ENCODE measurements around the gene OTUD3. TPM values are rescaled to one million over a fixed set of nuclear protein-coding genes. Genes with fewer than 3 reads are reported as not detected.
"Not testable (repeated sequence)": the region's sequence is repeated elsewhere in the genome, so short reads cannot be mapped to it uniquely, and the experiment has no call there.

The OTUD3 gene
- total RNA-seq, 1 experiment from 2014 or later = 4.0 TPM

DNA sequence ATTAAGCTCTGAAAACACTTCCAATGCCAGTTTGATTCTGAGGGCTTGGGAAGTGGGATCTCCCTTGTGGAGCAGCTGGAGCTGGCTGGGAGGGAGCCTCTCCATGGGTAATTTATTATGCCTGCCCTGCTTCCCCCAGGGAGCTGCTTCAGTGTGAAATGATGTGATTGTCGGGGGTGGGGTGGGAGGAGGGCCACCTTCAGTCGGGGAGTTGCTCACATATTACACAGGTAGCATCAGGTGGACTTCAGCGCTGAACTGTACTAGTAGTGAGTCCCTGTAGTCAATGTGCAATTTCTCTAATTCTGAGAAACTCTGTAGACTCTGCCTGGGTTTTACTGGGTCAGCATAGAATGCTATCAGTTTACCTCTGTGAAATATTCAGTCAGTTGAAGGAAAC is 28.5 kb downstream of the OTUD3 start:
- DNase-seq (ENCODE audit: low read depth) = no peak

GRCh38 chr1:19918057-19918456 is 35.9 kb downstream of the OTUD3 start:
- peak; percentile 63 for DNase-seq (ENCODE audit: low read depth)

GRCh38 chr1:19920132-19920710 is 38.0 kb downstream of the OTUD3 start:
- DNase-seq (ENCODE audit: low read depth) = no peak

DNA sequence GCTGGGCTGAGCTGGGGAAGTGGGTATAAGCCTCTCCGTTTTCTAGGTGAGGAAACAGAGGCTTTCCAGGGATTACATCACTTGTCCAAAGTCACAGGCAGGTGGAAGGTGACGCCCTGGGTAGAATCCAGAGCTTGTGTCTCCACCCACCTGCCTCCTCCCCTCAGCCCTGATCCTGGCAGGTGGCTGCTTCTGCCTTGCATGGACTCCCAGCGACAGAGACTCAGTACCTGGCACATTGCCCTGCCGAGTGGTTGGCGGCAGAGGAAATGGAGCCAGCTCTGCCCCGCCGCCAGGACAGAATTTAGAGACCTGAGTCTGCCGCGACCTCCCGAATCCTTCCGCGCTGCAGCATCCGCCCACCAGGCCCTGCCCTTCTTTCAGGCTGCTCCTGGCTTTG is 39.1 kb downstream of the OTUD3 start:
- no peak for DNase-seq (ENCODE audit: low read depth)

DNA sequence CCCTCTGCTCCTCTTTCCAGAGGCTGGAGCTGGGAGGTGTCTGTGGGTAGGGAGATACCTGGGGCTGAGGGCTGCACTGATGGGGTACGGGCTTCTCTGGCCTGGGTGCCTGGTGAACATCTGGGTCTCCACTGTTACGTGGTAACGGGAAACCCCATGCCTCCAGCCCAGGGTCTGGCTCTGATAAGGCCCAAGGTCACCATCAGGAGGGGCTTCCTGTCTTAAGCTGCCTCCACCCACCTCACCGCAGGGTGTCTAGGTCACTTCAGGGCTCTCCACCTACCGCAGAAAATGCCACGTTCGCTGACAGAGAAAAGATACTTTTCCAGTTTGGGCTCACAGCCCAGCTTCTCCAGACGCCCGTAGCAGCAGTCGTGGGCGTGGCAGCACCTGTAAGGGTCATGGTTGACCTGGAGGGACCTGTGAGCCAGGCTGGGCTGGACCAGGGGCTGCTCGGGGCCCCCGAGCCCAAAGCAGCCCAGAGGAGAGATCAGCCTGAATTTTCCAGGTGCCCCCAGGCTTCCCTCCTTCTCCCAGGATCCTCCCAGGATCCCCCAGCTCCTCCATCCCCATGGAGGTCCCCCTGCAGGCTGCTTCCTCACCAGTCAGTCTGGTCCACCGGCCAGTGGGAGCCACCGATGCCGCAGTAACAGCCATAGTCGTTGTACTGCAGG is 40.0 kb downstream of the OTUD3 start:
- DNase-seq (ENCODE audit: low read depth) = no peak

DNA sequence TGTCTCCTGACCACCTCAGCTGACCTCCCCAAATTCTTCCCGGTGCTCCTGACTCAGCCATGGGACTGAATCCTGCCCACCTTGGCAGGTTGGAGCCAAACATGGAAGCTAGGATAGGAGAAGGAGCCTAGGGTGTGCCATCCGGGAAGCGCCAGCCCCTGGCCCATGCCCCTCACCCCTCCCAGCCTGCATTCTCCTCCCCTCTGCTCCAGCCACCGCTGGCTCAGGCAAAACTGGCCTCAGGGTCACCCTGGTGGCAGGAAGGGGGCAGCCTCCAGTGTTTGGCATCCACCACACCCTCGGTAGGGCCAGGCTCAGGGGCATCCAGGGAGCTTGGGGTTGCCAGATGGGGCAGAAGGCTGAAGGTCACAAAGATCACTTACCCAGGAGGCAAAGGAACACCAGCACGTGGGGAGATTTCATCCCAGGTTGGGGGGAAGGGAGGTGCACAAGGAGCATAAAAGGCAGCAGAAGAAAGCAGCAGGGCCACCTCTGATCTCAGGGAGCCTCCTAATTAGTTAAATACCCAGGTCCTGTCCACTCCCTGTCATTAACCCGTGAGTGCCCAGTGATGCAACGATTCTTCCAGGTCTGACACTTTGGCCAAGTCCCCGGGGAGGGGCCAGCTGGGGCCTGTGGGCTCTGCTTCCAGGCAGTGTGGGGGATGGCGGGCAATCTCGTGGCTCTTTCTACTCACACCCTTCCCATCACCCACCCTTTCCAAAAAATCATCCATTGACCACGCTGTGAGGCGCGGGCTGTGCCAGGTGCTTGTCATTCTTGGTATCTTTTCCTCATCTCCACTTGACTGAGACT is 41.1 kb downstream of the OTUD3 start, which contains the start of gene PLA2G2E:
PLA2G2E (minus strand) TSS at position 481 of the 816 bp plus-strand sequence; CDS start at position 423, 58 bp downstream.
- DNase-seq (ENCODE audit: low read depth) = no peak

- no peak for DNase-seq (ENCODE audit: low read depth)
Observed at GRCh38 chr1:19923953-19924346, 41.8 kb downstream of the OTUD3 start.

GRCh38 chr1:19925342-19926070 is 43.3 kb downstream of the OTUD3 start:
- DNase-seq (ENCODE audit: low read depth) = no peak

GRCh38 chr1:19926296-19927129 is 44.3 kb downstream of the OTUD3 start:
- DNase-seq (ENCODE audit: low read depth) = no peak

- DNase-seq (ENCODE audit: low read depth) = not testable (repeated sequence)
Observed at GRCh38 chr1:19927130-19927421, 44.9 kb downstream of the OTUD3 start.

- DNase-seq (ENCODE audit: low read depth) = no peak
Observed at GRCh38 chr1:19932866-19933265, 50.7 kb downstream of the OTUD3 start.

DNA sequence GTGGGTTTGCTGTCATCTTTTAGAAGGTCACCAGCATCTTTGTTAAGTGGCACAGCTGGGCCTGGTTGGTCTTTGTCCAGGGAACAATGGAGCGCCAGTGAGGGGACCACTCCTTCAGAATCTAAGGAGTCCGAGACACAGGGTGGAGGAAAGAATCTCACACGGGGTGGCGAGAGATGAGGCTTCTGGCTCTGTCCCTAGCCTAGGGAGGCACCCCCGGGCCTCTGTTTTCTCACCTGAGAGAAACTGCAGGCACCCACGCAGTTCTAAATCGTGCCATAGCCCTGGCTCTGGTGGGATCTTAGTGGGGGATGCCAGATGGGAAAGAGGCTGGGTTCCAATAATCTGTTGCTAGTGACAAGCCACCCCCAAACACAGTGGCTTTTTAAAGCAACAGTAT is 52.1 kb downstream of the OTUD3 start:
- no peak for DNase-seq (ENCODE audit: low read depth)

GRCh38 chr1:19936061-19936750 is 54.0 kb downstream of the OTUD3 start:
- DNase-seq (ENCODE audit: low read depth) = no peak

GRCh38 chr1:19938472-19938871 is 56.3 kb downstream of the OTUD3 start:
- no peak for DNase-seq (ENCODE audit: low read depth)

- DNase-seq (ENCODE audit: low read depth) = no peak
Observed at GRCh38 chr1:19940486-19941205, 58.5 kb downstream of the OTUD3 start.

DNA sequence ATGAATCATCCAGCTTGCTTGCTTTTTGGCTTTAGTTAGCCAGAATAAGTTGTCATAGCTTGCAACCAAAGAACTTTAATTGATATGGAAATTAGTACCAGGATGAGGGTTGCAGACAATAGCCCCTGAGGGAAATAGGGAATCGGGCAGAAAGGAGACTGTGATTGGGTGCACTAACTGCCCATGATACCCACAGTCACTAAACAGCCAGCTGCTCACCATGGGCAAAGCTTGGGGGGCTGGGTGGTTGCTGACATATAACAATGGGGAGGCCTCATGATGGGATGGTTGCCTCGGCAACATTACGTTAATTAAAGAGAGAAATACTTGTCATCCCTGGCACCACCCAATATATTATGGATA is 59.0 kb downstream of the OTUD3 start:
- DNase-seq (ENCODE audit: low read depth) = no peak

DNA sequence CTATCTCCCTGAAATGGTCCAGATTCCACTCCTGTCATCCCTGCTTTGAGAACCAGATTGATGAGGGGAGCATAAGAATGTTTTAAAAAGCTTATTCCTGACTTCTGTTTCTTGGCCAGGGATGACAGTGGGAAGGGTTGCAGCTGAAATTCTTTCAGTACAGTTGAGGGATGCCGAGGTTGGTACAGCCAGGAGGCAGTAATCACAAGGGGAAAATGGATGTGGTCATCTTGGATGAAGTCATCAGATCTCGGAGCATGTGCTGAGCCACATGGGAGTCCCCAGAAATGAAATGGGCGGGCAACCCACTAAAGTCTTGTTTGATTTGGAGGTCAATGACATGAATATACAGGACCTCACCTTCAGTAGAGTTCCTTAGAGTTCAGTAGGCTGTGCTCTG is 59.9 kb downstream of the OTUD3 start:
- DNase-seq (ENCODE audit: low read depth) = peak; percentile 3

- no peak for DNase-seq (ENCODE audit: low read depth)
Observed at GRCh38 chr1:19942657-19943056, 60.5 kb downstream of the OTUD3 start.

GRCh38 chr1:19945914-19946313 is 63.7 kb downstream of the OTUD3 start:
- no peak for DNase-seq (ENCODE audit: low read depth)

DNA sequence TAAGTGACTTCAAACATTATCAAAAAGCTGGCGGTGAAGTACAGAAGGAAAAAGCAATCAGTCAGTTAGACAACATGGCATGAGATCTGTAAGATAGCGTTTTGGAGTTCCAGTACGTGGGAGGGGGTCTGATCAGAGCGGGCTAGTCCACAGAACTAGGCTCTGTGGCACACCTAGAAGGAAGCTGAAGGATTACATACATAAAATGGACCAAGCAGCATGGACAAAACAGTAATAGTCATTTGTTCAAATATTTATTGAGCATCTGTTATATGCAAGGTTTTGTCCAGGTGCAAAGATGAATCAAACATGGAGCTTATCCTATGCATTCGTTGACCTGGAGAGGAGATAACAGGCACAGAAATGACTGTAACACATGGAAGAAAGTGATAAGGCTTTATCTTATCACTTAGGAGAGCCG is 64.1 kb downstream of the OTUD3 start:
- no peak for DNase-seq (ENCODE audit: low read depth)
